ENCODE measurements around the gene ERAL1. TPM values are rescaled to one million over a fixed set of nuclear protein-coding genes. Genes with fewer than 3 reads are reported as not detected.

The ERAL1 gene
- total and polyA plus RNA-seq, 2 of the 4 experiments (the other 2 are of a cell fraction) = 34.1 to 62.3 TPM

DNA sequence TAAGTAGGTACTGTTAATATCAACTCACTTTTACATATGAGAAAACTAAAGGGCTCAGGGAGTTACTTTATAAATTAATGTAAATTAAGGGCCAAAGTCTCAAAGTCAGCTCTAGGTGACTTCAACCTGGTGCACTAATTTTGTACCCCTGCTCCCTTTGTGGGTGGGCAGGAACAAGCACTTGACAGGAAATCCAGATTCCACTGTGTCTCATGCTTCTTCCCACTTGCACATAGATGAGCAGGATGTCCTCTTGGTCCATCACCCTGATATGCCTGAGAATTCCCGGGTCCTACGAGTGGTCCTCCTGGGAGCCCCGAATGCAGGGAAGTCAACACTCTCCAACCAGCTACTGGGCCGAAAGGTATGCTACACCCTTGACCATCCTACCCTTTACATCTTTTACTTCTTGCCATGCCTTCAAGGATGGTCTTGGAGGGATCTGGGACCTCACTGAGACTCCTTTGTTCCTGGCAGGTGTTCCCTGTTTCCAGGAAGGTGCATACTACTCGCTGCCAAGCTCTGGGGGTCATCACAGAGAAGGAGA, 1.3 kb downstream of the ERAL1 start:
- no CpG with 5 or more reads among the region's 5 CpGs for WGBS, 2 experiments (ENCODE audit: extremely low coverage in 2 of 2, insufficient read length in 1 of 2)
- Histone ChIP-seq H3K79me1 (ENCODE audit: low read depth in 1 of 2, low read length in 2 of 2) (peaks cover 15 to 16% of the 10 kb centered on the region in 2 experiments), H3K4me2 (ENCODE audit: low read depth, low read length) (no peak overlapping the region), H3K9ac (ENCODE audit: low read depth, low read length) (no peak overlapping the region), H3K4ac (ENCODE audit: low read depth, low read length) (no peak overlapping the region), H3K27ac (ENCODE audit: insufficient read depth, low read length) (no peak overlapping the region), H4K5ac (ENCODE audit: low read depth, low read length) (no peak overlapping the region), H2BK15ac (ENCODE audit: low read depth, low read length) (no peak overlapping the region), H3K18ac (ENCODE audit: low read depth, low read length) (no peak overlapping the region), H3K9me1 (ENCODE audit: insufficient read depth, low read length) (peaks cover 4% of the 10 kb centered on the region; the same call in 1 of the 2 replicates), H4K8ac (ENCODE audit: low read depth in 2 of 2, low read length in 2 of 2) (no peak overlapping the region; a peak in 1 of 4 replicates), H2BK5ac (ENCODE audit: low read depth, low read length, poor library complexity, severe bottlenecking) (no peak overlapping the region), H3K27me3 (ENCODE audit: control insufficient read depth, insufficient read depth, low read length) (no peaks in the 10 kb centered on the region), H3K36me3 (ENCODE audit: control insufficient read depth, insufficient read depth, low read length) (peaks cover 26% of the 10 kb centered on the region), H2AK9ac (replicated peaks; ENCODE audit: low read depth, low read length, poor library complexity) (peak overlapping the region; percentile 57), H3K9me3 (ENCODE audit: control insufficient read depth, insufficient read depth, low read length) (no peaks in the 10 kb centered on the region), H2AK5ac (ENCODE audit: low read depth, low read length) (no peak overlapping the region), H2AFZ (replicated peaks; ENCODE audit: low read length, poor library complexity) (no peak overlapping the region), H2BK20ac (ENCODE audit: low read depth, low read length) (no peak overlapping the region), H3K4me3 (ENCODE audit: insufficient read depth, low read depth, low read length) (no peak overlapping the region), H3K4me1 (ENCODE audit: control insufficient read depth, insufficient read depth, low read length) (no peaks in the 10 kb centered on the region), H2BK120ac (ENCODE audit: low read depth, low read length) (no peak overlapping the region), H3K14ac (replicated peaks; ENCODE audit: low read depth, low read length) (no peak overlapping the region), H3K23ac (ENCODE audit: low read depth, low read length) (no peak overlapping the region), H4K91ac (ENCODE audit: insufficient read depth, low read depth, low read length) (no peak overlapping the region), H3K56ac (ENCODE audit: extremely low read depth, insufficient read depth, low read length) (no peak overlapping the region), H4K20me1 (ENCODE audit: insufficient read depth, low read length) (no peaks in the 10 kb centered on the region)
- DNase-seq (no peak), ATAC-seq (ENCODE audit: low read depth) (no peak)
- dilution Hi-C loops (cut with HindIII; ENCODE audit: low sequenced_read_pairs, unreplicated experiment) = no loop called here
- CTCF ChIA-PET = interaction anchor here (0.6 kb wide), 2 partner anchors 30 to 209 kb away, joined by 3 to 5 read pairs; no protein-coding TSS in a partner anchor
- TF ChIP-seq BHLHE40 (IDR thresholded peaks at IDR 0.05; ENCODE audit: low read depth, low read length) (no peak), MAZ (IDR thresholded peaks at IDR 0.05; ENCODE audit: borderline replicate concordance, low read depth, low read length) (no peak), MAFK (IDR thresholded peaks at IDR 0.05; ENCODE audit: low read depth, low read length) (no peak), CHD1 (IDR thresholded peaks at IDR 0.05; ENCODE audit: low read depth, low read length) (no peak), FOS (IDR thresholded peaks at IDR 0.05; ENCODE audit: low read depth, low read length) (no peak), POLR2A (IDR thresholded peaks at IDR 0.05; ENCODE audit: low read depth, low read length) (no peak), RAD21 (IDR thresholded peaks at IDR 0.05; ENCODE audit: low read length) (no peak), CEBPB (IDR thresholded peaks at IDR 0.05; ENCODE audit: low read depth, low read length) (no peak), NFE2L2 (IDR thresholded peaks at IDR 0.05; ENCODE audit: low read depth, low read length) (no peak), MXI1 (IDR thresholded peaks at IDR 0.05; ENCODE audit: borderline replicate concordance, low read depth, low read length) (no peak), SMC3 (IDR thresholded peaks at IDR 0.05; ENCODE audit: low read depth, low read length) (no peak), RFX5 (IDR thresholded peaks at IDR 0.05; ENCODE audit: low read depth, low read length) (no peak), RCOR1 (IDR thresholded peaks at IDR 0.05; ENCODE audit: insufficient replicate concordance, low read length) (no peak)
- TF ChIP-seq, protein P1, sequence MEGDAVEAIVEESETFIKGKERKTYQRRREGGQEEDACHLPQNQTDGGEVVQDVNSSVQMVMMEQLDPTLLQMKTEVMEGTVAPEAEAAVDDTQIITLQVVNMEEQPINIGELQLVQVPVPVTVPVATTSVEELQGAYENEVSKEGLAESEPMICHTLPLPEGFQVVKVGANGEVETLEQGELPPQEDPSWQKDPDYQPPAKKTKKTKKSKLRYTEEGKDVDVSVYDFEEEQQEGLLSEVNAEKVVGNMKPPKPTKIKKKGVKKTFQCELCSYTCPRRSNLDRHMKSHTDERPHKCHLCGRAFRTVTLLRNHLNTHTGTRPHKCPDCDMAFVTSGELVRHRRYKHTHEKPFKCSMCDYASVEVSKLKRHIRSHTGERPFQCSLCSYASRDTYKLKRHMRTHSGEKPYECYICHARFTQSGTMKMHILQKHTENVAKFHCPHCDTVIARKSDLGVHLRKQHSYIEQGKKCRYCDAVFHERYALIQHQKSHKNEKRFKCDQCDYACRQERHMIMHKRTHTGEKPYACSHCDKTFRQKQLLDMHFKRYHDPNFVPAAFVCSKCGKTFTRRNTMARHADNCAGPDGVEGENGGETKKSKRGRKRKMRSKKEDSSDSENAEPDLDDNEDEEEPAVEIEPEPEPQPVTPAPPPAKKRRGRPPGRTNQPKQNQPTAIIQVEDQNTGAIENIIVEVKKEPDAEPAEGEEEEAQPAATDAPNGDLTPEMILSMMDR (conservative IDR thresholded peaks at IDR 0.05; ENCODE audit: low read depth, low read length) = no peak
- TF ChIP-seq, protein P2, sequence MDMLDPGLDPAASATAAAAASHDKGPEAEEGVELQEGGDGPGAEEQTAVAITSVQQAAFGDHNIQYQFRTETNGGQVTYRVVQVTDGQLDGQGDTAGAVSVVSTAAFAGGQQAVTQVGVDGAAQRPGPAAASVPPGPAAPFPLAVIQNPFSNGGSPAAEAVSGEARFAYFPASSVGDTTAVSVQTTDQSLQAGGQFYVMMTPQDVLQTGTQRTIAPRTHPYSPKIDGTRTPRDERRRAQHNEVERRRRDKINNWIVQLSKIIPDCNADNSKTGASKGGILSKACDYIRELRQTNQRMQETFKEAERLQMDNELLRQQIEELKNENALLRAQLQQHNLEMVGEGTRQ (IDR thresholded peaks at IDR 0.05; ENCODE audit: low read depth, low read length) = no peak
- TF ChIP-seq, protein P3, sequence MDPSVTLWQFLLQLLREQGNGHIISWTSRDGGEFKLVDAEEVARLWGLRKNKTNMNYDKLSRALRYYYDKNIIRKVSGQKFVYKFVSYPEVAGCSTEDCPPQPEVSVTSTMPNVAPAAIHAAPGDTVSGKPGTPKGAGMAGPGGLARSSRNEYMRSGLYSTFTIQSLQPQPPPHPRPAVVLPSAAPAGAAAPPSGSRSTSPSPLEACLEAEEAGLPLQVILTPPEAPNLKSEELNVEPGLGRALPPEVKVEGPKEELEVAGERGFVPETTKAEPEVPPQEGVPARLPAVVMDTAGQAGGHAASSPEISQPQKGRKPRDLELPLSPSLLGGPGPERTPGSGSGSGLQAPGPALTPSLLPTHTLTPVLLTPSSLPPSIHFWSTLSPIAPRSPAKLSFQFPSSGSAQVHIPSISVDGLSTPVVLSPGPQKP (IDR thresholded peaks at IDR 0.05; ENCODE audit: borderline replicate concordance, low read depth, low read length) = no peak
- in situ Hi-C loops (cut with MboI; ENCODE audit: low sequenced_read_pairs) = no loop called here
- BruUV-seq (replicated peaks) = no TSS peak
- intact Hi-C loops (cut with micrococcal nuclease) = loop anchor here (5.0 kb wide), 1 partner anchor 94 kb away; no protein-coding TSS in a partner anchor
- POLR2A ChIA-PET (ENCODE audit: unreplicated experiment) = no interaction called here
